GM23248 (cell line): ENCODE data around the gene TAF1D.

ENCODE experiments used
- EZH2 ChIP-seq: fragments of 200-600 bp; sonication (generic); IDR thresholded peaks from 2 replicates; pipeline ENCODE4 v1.6.1; 2018; ENCODE audit warnings: antibody characterized with exemption, mild to moderate bottlenecking; ENCODE audit not compliant: insufficient read depth, poor library complexity, severe bottlenecking
- EZH2phosphoT487 ChIP-seq: fragments of 200-600 bp; sonication (generic); IDR thresholded peaks from 2 replicates; pipeline ENCODE4 v1.6.1; 2018; ENCODE audit warnings: antibody characterized with exemption, moderate library complexity, mild to moderate bottlenecking, low read depth; ENCODE audit not compliant: insufficient read depth

- TF ChIP-seq EZH2: no peak
- no peak for TF ChIP-seq EZH2phosphoT487
Observed at GRCh38 chr11:93775289-93775688, 34.0 kb upstream of the TAF1D start.
